ENCODE results near the gene DUXB.

Gene DUXB

DNA sequence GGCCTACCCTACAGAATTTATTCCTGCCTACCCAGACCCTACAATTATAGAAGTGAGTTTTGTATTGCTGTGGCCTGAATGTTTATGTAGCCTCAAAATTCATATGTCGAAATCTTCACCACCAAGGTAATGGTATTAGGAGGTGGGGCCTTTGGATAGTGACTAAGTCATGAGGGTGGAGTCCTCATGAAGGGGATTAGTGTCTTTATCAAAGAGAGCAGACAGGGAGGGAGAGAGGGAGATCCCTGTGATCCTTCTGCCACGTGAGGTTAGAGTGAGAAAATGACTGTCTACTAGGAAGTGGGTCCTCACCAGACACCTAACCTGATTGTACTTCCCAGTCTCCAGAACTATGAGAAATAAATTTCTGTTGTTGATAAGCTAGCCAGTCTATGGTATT lies 981 bp upstream of the DUXB start:
- TF ChIP-seq ZFP37 (tag by site-specific recombination; IDR thresholded peaks at IDR 0.05) (no peak), ZNF660 (tag by site-specific recombination; IDR thresholded peaks at IDR 0.05) (no peak), ZNF549 (tag by site-specific recombination; IDR thresholded peaks at IDR 0.05) (no peak), SALL2 (tag by site-specific recombination; IDR thresholded peaks at IDR 0.05; ENCODE audit: borderline replicate concordance) (no peak), ZNF324 (tag by site-specific recombination; IDR thresholded peaks at IDR 0.05) (no peak)
- TF ChIP-seq, protein P1, sequence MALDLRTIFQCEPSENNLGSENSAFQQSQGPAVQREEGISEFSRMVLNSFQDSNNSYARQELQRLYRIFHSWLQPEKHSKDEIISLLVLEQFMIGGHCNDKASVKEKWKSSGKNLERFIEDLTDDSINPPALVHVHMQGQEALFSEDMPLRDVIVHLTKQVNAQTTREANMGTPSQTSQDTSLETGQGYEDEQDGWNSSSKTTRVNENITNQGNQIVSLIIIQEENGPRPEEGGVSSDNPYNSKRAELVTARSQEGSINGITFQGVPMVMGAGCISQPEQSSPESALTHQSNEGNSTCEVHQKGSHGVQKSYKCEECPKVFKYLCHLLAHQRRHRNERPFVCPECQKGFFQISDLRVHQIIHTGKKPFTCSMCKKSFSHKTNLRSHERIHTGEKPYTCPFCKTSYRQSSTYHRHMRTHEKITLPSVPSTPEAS (tag by site-specific recombination; IDR thresholded peaks at IDR 0.05), result no peak
- Histone ChIP-seq H3K4me3 (ENCODE audit: low read depth, low read length) (no peak overlapping the region), H3K9me3 (ENCODE audit: control insufficient read depth, insufficient read depth, low read depth, low read length) (no peaks in the 10 kb centered on the region), H3K4me1 (ENCODE audit: control insufficient read depth, insufficient read depth, low read length) (no peaks in the 10 kb centered on the region), H3K36me3 (ENCODE audit: control insufficient read depth in 2 of 2, insufficient read depth in 1 of 2, low read length in 2 of 2) (no peaks in the 10 kb centered on the region), H3K27ac (ENCODE audit: extremely low read depth, low read depth, low read length) (no peak overlapping the region)
- ChIA-PET POLR2A (no interaction called here), CTCF (no interaction called here)

DNA sequence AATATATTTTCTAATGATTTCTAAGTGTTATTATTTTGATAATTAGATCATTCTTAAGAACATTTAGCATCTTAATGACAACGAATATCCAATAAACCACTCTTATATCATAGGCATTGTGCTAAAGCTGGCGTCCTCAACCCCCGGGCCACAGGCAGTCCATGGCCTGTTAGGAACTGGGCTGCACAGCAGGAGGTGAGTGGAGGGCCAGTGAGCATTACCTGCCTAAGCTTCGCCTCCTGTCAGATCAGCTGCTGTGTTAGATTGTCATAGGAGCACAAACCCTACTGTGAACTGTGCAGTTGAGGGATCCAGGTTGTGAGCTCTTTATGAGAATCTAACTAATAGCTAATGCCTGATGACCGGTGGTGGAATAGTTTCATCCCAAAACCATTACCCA lies 3.7 kb downstream of the DUXB start:
- no peaks in the 10 kb centered on the region for H3K4me1 ChIP-seq (ENCODE audit: control insufficient read depth, insufficient read depth, low read length)
- H3K27ac ChIP-seq (ENCODE audit: extremely low read depth, low read depth, low read length), result no peak overlapping the region
- ChIA-PET POLR2A (no interaction called here), CTCF (interaction anchor here (0.5 kb wide), 1 partner anchor 105 kb away, joined by 3 read pairs; no protein-coding TSS in a partner anchor)
- no peak overlapping the region for H3K4me3 ChIP-seq (ENCODE audit: low read depth, low read length)
- H3K36me3 ChIP-seq (ENCODE audit: control insufficient read depth in 2 of 2, insufficient read depth in 1 of 2, low read length in 2 of 2), result no peaks in the 10 kb centered on the region
- TF ChIP-seq ZNF239 (tag by site-specific recombination; IDR thresholded peaks at IDR 0.05) (no peak), REPIN1 (tag by site-specific recombination; IDR thresholded peaks at IDR 0.05; ENCODE audit: low read depth) (no peak), ZNF510 (tag by site-specific recombination; IDR thresholded peaks at IDR 0.05; ENCODE audit: insufficient replicate concordance) (no peak), ZNF311 (tag by site-specific recombination; IDR thresholded peaks at IDR 0.05; ENCODE audit: borderline replicate concordance) (no peak), ZNF529 (tag by site-specific recombination; IDR thresholded peaks at IDR 0.05; ENCODE audit: insufficient replicate concordance) (no peak), OSR2 (tag by site-specific recombination; IDR thresholded peaks at IDR 0.05) (no peak), ZNF416 (tag by site-specific recombination; IDR thresholded peaks at IDR 0.05) (no peak), ZNF155 (tag by site-specific recombination; IDR thresholded peaks at IDR 0.05) (no peak), ZNF146 (tag by site-specific recombination; IDR thresholded peaks at IDR 0.05) (no peak), ZNF548 (tag by site-specific recombination; IDR thresholded peaks at IDR 0.05) (no peak), ZNF777 (tag by site-specific recombination; IDR thresholded peaks at IDR 0.05; ENCODE audit: borderline replicate concordance) (no peak), ZNF223 (tag by site-specific recombination; IDR thresholded peaks at IDR 0.05) (no peak), ZNF335 (tag by site-specific recombination; conservative IDR thresholded peaks at IDR 0.05) (no peak)
- H3K9me3 ChIP-seq (ENCODE audit: control insufficient read depth, insufficient read depth, low read depth, low read length), result no peaks in the 10 kb centered on the region

DNA sequence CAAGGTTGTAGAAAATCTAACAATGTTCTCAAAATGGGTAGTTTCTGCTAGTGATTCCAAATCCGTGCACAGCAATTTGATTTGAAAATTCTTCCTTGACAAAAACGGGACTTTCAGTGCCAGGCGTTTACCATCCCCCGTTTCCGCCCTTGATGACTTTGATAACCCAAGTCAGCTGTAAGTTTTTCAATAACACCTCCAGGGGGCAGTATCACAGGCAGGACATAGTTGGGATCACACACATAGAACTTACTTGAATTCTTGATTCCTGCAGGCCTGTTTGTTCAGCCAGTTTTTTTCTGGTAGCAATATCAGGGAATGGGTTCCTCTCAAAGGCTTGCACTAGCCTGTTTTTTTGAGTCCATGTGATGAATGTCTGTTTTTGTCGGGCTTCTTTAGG lies 5.6 kb downstream of the DUXB start:
- no peak overlapping the region for H3K27ac ChIP-seq (ENCODE audit: extremely low read depth, low read depth, low read length)
- H3K4me3 ChIP-seq (ENCODE audit: low read depth, low read length), result no peak overlapping the region
- no peaks in the 10 kb centered on the region for H3K36me3 ChIP-seq (ENCODE audit: control insufficient read depth in 2 of 2, insufficient read depth in 1 of 2, low read length in 2 of 2)
- ChIA-PET CTCF (interaction anchor here (0.9 to 1.8 kb wide), 2 partner anchors 12 to 84 kb away, joined by 3 to 6 read pairs; no protein-coding TSS in a partner anchor), POLR2A (no interaction called here)
- no peaks in the 10 kb centered on the region for H3K4me1 ChIP-seq (ENCODE audit: control insufficient read depth, insufficient read depth, low read length)
- no peaks in the 10 kb centered on the region for H3K9me3 ChIP-seq (ENCODE audit: control insufficient read depth, insufficient read depth, low read depth, low read length)
- TF ChIP-seq ZNF529 (tag by site-specific recombination; IDR thresholded peaks at IDR 0.05; ENCODE audit: insufficient replicate concordance), result no peak
- TF ChIP-seq FEZF1 (tag by site-specific recombination; IDR thresholded peaks at IDR 0.05), result no peak
- no peak for TF ChIP-seq TCF7L2 (IDR thresholded peaks at IDR 0.05; ENCODE audit: borderline replicate concordance, low read depth, low read length)
- TF ChIP-seq, protein P2, sequence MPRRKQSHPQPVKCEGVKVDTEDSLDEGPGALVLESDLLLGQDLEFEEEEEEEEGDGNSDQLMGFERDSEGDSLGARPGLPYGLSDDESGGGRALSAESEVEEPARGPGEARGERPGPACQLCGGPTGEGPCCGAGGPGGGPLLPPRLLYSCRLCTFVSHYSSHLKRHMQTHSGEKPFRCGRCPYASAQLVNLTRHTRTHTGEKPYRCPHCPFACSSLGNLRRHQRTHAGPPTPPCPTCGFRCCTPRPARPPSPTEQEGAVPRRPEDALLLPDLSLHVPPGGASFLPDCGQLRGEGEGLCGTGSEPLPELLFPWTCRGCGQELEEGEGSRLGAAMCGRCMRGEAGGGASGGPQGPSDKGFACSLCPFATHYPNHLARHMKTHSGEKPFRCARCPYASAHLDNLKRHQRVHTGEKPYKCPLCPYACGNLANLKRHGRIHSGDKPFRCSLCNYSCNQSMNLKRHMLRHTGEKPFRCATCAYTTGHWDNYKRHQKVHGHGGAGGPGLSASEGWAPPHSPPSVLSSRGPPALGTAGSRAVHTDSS (tag by site-specific recombination; IDR thresholded peaks at IDR 0.05), result no peak
- no peak for TF ChIP-seq YY1 (tag by site-specific recombination; IDR thresholded peaks at IDR 0.05)
- TF ChIP-seq ZNF112 (tag by site-specific recombination; IDR thresholded peaks at IDR 0.05), result no peak
- no peak for TF ChIP-seq RBAK (tag by site-specific recombination; IDR thresholded peaks at IDR 0.05)

All from HEK293 (cell line).